Skeletal muscle cell (primary cell): ENCODE data around the gene SUPT6H.
"Not testable (repeated sequence)": the region's sequence is repeated elsewhere in the genome, so short reads cannot be mapped to it uniquely, and the experiment has no call there.

Experiments used
- DNase-seq: peaks from one replicate; pipeline ENCODE4 v3.0.0-alpha.2; 2010; ENCODE audit warnings: low read depth
- H3K4me3 ChIP-seq: 2 replicates; pipeline ENCODE4 v1.5.1; 2011; ENCODE audit warnings: low read depth, mild to moderate bottlenecking, control low read depth, low read length, moderate library complexity

Gene SUPT6H

GRCh38 chr17:28726627-28727491 lies 64.9 kb downstream of the SUPT6H start:
- DNase-seq = peak; percentile 78
- H3K4me3 ChIP-seq = peak overlapping the region; percentile 67

- DNase-seq = no peak
- peak within 1 kb of the TSS; percentile 69 for H3K4me3 ChIP-seq
These were observed 66.6 kb downstream of the SUPT6H start, which contains the start of gene NEK8 for GRCh38 chr17:28728364-28729200. Gene NEK8 (plus strand): TSS chr17:28728788. CDS start chr17:28728814, 26 bp downstream.

- DNase-seq = no peak
- no peak overlapping the region for H3K4me3 ChIP-seq
These were observed 67.9 kb downstream of the SUPT6H start for GRCh38 chr17:28729950-28730330.

- H3K4me3 ChIP-seq = no peak overlapping the region
These were observed 71.3 kb downstream of the SUPT6H start for GRCh38 chr17:28733346-28733745.

GRCh38 chr17:28734712-28735241 lies 72.8 kb downstream of the SUPT6H start:
- no peak for DNase-seq
- H3K4me3 ChIP-seq = no peak overlapping the region

More at GRCh38 chr17:28733346-28733745, 71.3 kb downstream of the SUPT6H start:
- no peak for DNase-seq

GRCh38 chr17:28735242-28735722 lies 73.3 kb downstream of the SUPT6H start:
- no peak overlapping the region for H3K4me3 ChIP-seq
- DNase-seq = no peak

- H3K4me3 ChIP-seq, DNase-seq: not testable (repeated sequence)
These were observed 74.1 kb downstream of the SUPT6H start for GRCh38 chr17:28735913-28736769.

- no peak for DNase-seq
- no peak overlapping the region for H3K4me3 ChIP-seq
These were observed 75.3 kb downstream of the SUPT6H start for GRCh38 chr17:28737316-28737715.

- no peak overlapping the region for H3K4me3 ChIP-seq
- no peak for DNase-seq
These were observed 76.0 kb downstream of the SUPT6H start for GRCh38 chr17:28737770-28738679.

GRCh38 chr17:28738680-28739384 lies 76.8 kb downstream of the SUPT6H start:
- DNase-seq = no peak
- no peak overlapping the region for H3K4me3 ChIP-seq

- no peak overlapping the region for H3K4me3 ChIP-seq
- no peak for DNase-seq
These were observed 78.7 kb downstream of the SUPT6H start for GRCh38 chr17:28740406-28741357.

- DNase-seq = no peak
- H3K4me3 ChIP-seq = no peak overlapping the region
These were observed 79.6 kb downstream of the SUPT6H start for GRCh38 chr17:28741358-28742349.

GRCh38 chr17:28743243-28744103 lies 81.5 kb downstream of the SUPT6H start, which contains the start of gene TRAF4:
Gene TRAF4 (plus strand): TSS chr17:28744011. CDS start chr17:28744113, 102 bp downstream.
- no peak for DNase-seq
- H3K4me3 ChIP-seq = peak within 1 kb of the TSS; percentile 89
